Smooth muscle cell (in vitro differentiated cells): ENCODE results near the gene EGFR. TPM values are rescaled to one million over a fixed set of nuclear protein-coding genes. Genes with fewer than 3 reads are reported as not detected.

Experiments
- DNase-seq: peaks from one replicate; lab custom pipeline; 2025; ENCODE audit not compliant: unreplicated experiment; lab: John Stamatoyannopoulos, UW
- H2AFZ ChIP-seq: fragments of 200-600 bp; sonication (generic); 2 replicates; pipeline ENCODE4 v1.6.0; 2016; ENCODE audit warnings: antibody characterized with exemption, low read depth, mild to moderate bottlenecking
- H3F3A ChIP-seq: fragments of 200-600 bp; sonication (generic); 2 replicates; pipeline ENCODE4 v1.6.0; 2017; ENCODE audit warnings: antibody characterized with exemption, low read depth
- H3K27ac ChIP-seq: fragments of 200-600 bp; sonication (generic); 2 replicates; pipeline ENCODE4 v1.5.1; 2016; ENCODE audit warnings: low read depth, mild to moderate bottlenecking
- H3K27me3 ChIP-seq: fragments of 200-600 bp; sonication (generic); 2 replicates; pipeline ENCODE4 v1.6.1; 2016; ENCODE audit warnings: low read depth, mild to moderate bottlenecking
- H3K36me3 ChIP-seq: fragments of 200-600 bp; sonication (generic); 2 replicates; pipeline ENCODE4 v1.5.1; 2016; ENCODE audit warnings: low read depth
- H3K4me1 ChIP-seq: fragments of 200-600 bp; sonication (generic); 2 replicates; pipeline ENCODE4 v1.5.1; 2016; ENCODE audit warnings: low read depth
- H3K4me2 ChIP-seq: fragments of 200-600 bp; sonication (generic); 2 replicates; pipeline ENCODE4 v1.6.0; 2016; ENCODE audit warnings: mild to moderate bottlenecking
- H3K4me3 ChIP-seq: fragments of 200-600 bp; sonication (generic); 2 replicates; pipeline ENCODE4 v1.5.1; 2016; ENCODE audit warnings: mild to moderate bottlenecking
- H3K79me2 ChIP-seq: fragments of 200-600 bp; sonication (generic); 2 replicates; pipeline ENCODE4 v1.6.0; 2016; ENCODE audit warnings: low read depth, mild to moderate bottlenecking
- H3K9ac ChIP-seq: fragments of 200-600 bp; sonication (generic); 2 replicates; pipeline ENCODE4 v1.6.0; 2016; ENCODE audit warnings: low read depth
- H3K9me3 ChIP-seq: fragments of 200-600 bp; sonication (generic); replicated peaks from 2 replicates; pipeline ENCODE4 v1.5.1; 2016; ENCODE audit warnings: low read depth
- H4K20me1 ChIP-seq: fragments of 200-600 bp; sonication (generic); 2 replicates; pipeline ENCODE4 v1.6.0; 2016; ENCODE audit warnings: low read depth
- CTCF ChIP-seq: fragments of 200-600 bp; sonication (generic); IDR thresholded peaks from 2 replicates; pipeline ENCODE4 v1.5.1; 2017; ENCODE audit warnings: borderline replicate concordance, mild to moderate bottlenecking, antibody characterized with exemption; ENCODE audit not compliant: insufficient read depth, poor library complexity, severe bottlenecking
- WGBS: methylation state at CpG from one replicate; pipeline ENCODE4 v1.1.7; 2016; ENCODE audit warnings: low lambda C conversion rate; 5-methylcytosine and 5-hydroxymethylcytosine counted together
- polyA plus RNA-seq: library from polyadenylated mRNA; unstranded; fragments of >200 nt; fragmentation: Nextera tagmentation; extraction: Ambion mirVana; gene quantifications from 2 replicates; pipeline ENCODE4 v1.2.1, GENCODE V29; 2016
- total RNA-seq: library from RNA; depleted of rRNA; stranded (reverse); fragments of >200 nt; gene quantifications from 2 replicates; pipeline ENCODE4 v1.2.3, GENCODE V29; 2014

EGFR gene
- total and polyA plus RNA-seq, 2 experiments from 2014 or later = 9.0 to 31.1 TPM

- Histone ChIP-seq H3K79me2 (no peaks in the 10 kb centered on the region), H3K4me1 (no peaks in the 10 kb centered on the region), H3K4me2 (no peak overlapping the region), H3K9me3 (no peaks in the 10 kb centered on the region), H3K27ac (no peak overlapping the region), H3K9ac (no peak overlapping the region), H4K20me1 (no peaks in the 10 kb centered on the region), H3K4me3 (no peak overlapping the region), H3F3A (no peaks in the 10 kb centered on the region), H3K27me3 (no peaks in the 10 kb centered on the region), H2AFZ (no peak overlapping the region), H3K36me3 (peaks cover 8% of the 10 kb centered on the region)
- WGBS = 90% methylated on average over 4 of the region's 4 CpGs
- TF ChIP-seq CTCF = no peak
- DNase-seq = no peak
Measured at GRCh38 chr7:55209366-55209765, 190.5 kb downstream of the EGFR start.

GRCh38 chr7:55210176-55210575 lies 191.4 kb downstream of the EGFR start:
- Histone ChIP-seq H4K20me1 (no peaks in the 10 kb centered on the region), H3K9me3 (no peaks in the 10 kb centered on the region), H3K9ac (no peak overlapping the region), H3K4me2 (no peak overlapping the region), H3K27ac (no peak overlapping the region), H3F3A (no peaks in the 10 kb centered on the region), H2AFZ (no peak overlapping the region), H3K27me3 (no peaks in the 10 kb centered on the region), H3K4me3 (no peak overlapping the region), H3K36me3 (peaks cover 8% of the 10 kb centered on the region), H3K4me1 (no peaks in the 10 kb centered on the region), H3K79me2 (no peaks in the 10 kb centered on the region)
- no peak for TF ChIP-seq CTCF
- 97% methylated on average over 4 of the region's 4 CpGs for WGBS
- no peak for DNase-seq

- TF ChIP-seq CTCF = no peak
- 85% methylated on average over 1 of the region's 1 CpG for WGBS
- H3K36me3 ChIP-seq = peaks cover 2% of the 10 kb centered on the region
Measured at GRCh38 chr7:55210716-55211115, 191.9 kb downstream of the EGFR start.

GRCh38 chr7:55211726-55212125 lies 192.9 kb downstream of the EGFR start:
- Histone ChIP-seq H3K27ac (no peak overlapping the region), H3K27me3 (no peaks in the 10 kb centered on the region), H2AFZ (no peak overlapping the region), H3K4me1 (no peaks in the 10 kb centered on the region), H3K4me3 (no peak overlapping the region), H3K9ac (no peak overlapping the region), H3K79me2 (no peaks in the 10 kb centered on the region), H3K36me3 (no peaks in the 10 kb centered on the region), H3K9me3 (no peaks in the 10 kb centered on the region), H4K20me1 (no peaks in the 10 kb centered on the region), H3F3A (no peaks in the 10 kb centered on the region), H3K4me2 (no peak overlapping the region)
- no peak for TF ChIP-seq CTCF
- no peak for DNase-seq
- WGBS = 64% methylated on average over 4 of the region's 4 CpGs

More at GRCh38 chr7:55210716-55211115, 191.9 kb downstream of the EGFR start:
- Histone ChIP-seq H3K79me2 (no peaks in the 10 kb centered on the region), H3F3A (no peaks in the 10 kb centered on the region), H3K27me3 (no peaks in the 10 kb centered on the region), H2AFZ (no peak overlapping the region), H4K20me1 (no peaks in the 10 kb centered on the region), H3K9ac (no peak overlapping the region), H3K4me3 (no peak overlapping the region), H3K9me3 (no peaks in the 10 kb centered on the region), H3K4me2 (no peak overlapping the region), H3K4me1 (no peaks in the 10 kb centered on the region), H3K27ac (no peak overlapping the region)
- no peak for DNase-seq
